Right lobe of liver (tissue), 4 donors: ENCODE results near the gene CHI3L1.

Experiments used
- CTCF ChIP-seq, 4 donors: fragments of 200-600 bp in 3 of 4; fragments of 450-650 bp in 1 of 4; IDR thresholded peaks; one replicate each; pipeline versions ENCODE4 v1.5.1 to v1.8.0; 2016 to 2022; ENCODE audit warnings: antibody characterized with exemption in 4 of 4, mild to moderate bottlenecking in 2 of 4
- POLR2A ChIP-seq: fragments of 450-650 bp; IDR thresholded peaks from one replicate; pipeline ENCODE4 v1.6.1; 2017; ENCODE audit warnings: antibody characterized with exemption, mild to moderate bottlenecking
- donor health status: DM: no; HTN: no; CAD: no.
- donor health status: DM: no; HTN: no; CAD: no.
- donor health status: DM: no; HTN: yes; CAD: no.

GRCh38 chr1:203171341-203172183, 14.9 kb downstream of the CHI3L1 start:
- TF ChIP-seq CTCF (IDR thresholded peaks at IDR 0.05) (no peak), POLR2A (no peak)
